Measurements from ENCODE around the gene CD163L1. TPM values are rescaled to one million over a fixed set of nuclear protein-coding genes. Genes with fewer than 3 reads are reported as not detected.

CD163L1 gene
- total RNA-seq, 4 donors from 2014 or later = 0.32 to 4.7 (median 2.1) TPM

DNA sequence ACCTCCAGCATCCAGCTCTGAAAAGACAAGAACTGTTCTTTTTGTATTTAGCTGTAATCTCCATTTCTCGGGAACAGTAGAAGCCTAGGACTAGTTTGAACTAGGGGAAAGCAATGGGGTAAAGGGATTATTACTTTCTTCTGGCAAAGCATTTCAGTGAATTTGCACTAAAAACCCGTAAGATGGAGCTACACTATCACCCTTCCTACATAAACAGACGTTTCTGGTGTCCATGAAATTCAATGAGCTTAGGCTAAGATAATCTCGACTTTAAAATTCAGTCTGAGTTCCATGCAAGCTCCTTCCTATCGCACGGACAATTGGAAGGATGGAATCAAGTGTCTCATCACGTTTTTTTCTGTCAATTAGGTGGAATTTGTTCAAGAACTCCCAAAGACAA lies 116.0 kb downstream of the CD163L1 start:
- Histone ChIP-seq H3K4me3 (no peak overlapping the region), H3K36me3 (no peaks in the 10 kb centered on the region), H3K4me1 (no peaks in the 10 kb centered on the region), H3K9me3 (peaks cover 4% of the 10 kb centered on the region), H3K27ac (no peak overlapping the region), H3K27me3 (no peaks in the 10 kb centered on the region)
- TF ChIP-seq POLR2AphosphoS5 (IDR thresholded peaks at IDR 0.05) = no peak
- no peak for TF ChIP-seq POLR2A (IDR thresholded peaks at IDR 0.05)
- TF ChIP-seq EP300 (IDR thresholded peaks at IDR 0.05) = no peak
- TF ChIP-seq, protein P1, sequence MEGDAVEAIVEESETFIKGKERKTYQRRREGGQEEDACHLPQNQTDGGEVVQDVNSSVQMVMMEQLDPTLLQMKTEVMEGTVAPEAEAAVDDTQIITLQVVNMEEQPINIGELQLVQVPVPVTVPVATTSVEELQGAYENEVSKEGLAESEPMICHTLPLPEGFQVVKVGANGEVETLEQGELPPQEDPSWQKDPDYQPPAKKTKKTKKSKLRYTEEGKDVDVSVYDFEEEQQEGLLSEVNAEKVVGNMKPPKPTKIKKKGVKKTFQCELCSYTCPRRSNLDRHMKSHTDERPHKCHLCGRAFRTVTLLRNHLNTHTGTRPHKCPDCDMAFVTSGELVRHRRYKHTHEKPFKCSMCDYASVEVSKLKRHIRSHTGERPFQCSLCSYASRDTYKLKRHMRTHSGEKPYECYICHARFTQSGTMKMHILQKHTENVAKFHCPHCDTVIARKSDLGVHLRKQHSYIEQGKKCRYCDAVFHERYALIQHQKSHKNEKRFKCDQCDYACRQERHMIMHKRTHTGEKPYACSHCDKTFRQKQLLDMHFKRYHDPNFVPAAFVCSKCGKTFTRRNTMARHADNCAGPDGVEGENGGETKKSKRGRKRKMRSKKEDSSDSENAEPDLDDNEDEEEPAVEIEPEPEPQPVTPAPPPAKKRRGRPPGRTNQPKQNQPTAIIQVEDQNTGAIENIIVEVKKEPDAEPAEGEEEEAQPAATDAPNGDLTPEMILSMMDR (IDR thresholded peaks at IDR 0.05) = no peak
- 68% methylated on average over 7 of the region's 7 CpGs for WGBS
- no peak for DNase-seq (ENCODE audit: low spot score in 2 of 2)

DNA sequence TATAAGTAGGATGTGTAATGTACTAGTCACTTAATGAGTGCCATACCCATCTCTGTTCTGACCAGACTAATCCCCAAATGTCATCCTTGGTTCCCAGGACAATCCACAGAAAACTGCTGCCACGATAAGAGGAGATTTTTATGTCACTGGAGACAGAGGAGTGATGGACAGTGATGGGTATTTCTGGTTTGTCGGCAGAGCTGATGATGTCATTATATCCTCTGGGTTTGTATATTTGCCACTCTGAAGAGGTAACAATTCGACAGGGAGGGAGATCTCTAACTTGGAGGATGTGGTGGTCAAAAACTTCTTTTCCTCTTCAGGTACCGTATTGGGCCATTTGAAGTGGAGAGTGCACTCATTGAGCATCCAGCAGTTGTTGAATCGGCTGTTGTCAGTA lies 119.8 kb downstream of the CD163L1 start:
- H3K36me3 ChIP-seq = no peaks in the 10 kb centered on the region
- H3K9me3 ChIP-seq = no peaks in the 10 kb centered on the region
- 84% methylated on average over 5 of the region's 5 CpGs for WGBS
- H3K27ac ChIP-seq = no peak overlapping the region
- H3K27me3 ChIP-seq = no peaks in the 10 kb centered on the region
- TF ChIP-seq EP300 (IDR thresholded peaks at IDR 0.05) = no peak
- TF ChIP-seq POLR2AphosphoS5 (IDR thresholded peaks at IDR 0.05) = no peak
- TF ChIP-seq, protein P1 (IDR thresholded peaks at IDR 0.05) = no peak
- no peak for TF ChIP-seq POLR2A (IDR thresholded peaks at IDR 0.05)
- no peak for DNase-seq (ENCODE audit: low spot score in 2 of 2)
- H3K4me1 ChIP-seq = no peaks in the 10 kb centered on the region
- H3K4me3 ChIP-seq = no peak overlapping the region

DNA sequence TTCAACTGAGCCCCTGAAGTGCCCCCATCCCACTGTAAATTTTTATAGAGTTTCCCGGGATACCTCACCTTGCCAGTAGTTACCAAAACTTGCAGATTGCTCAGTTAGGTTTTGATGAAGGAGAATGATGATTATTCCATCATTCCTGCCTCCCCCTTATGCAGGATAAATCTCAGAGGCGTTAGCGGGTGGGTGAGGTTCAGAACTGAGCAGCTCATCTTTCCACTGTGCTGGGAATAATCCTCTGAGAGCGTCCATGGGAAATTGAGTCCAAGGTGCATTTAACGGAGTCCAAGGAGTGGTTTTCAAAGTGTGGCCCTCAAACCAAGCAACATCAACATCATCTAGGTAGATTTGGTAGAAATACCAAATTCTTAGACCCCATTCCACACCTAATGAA lies 121.4 kb downstream of the CD163L1 start:
- H3K4me1 ChIP-seq = no peaks in the 10 kb centered on the region
- no peak for DNase-seq (ENCODE audit: low spot score in 2 of 2)
- WGBS = 88% methylated on average over 5 of the region's 5 CpGs
- no peak overlapping the region for H3K4me3 ChIP-seq
- H3K36me3 ChIP-seq = no peaks in the 10 kb centered on the region
- TF ChIP-seq, protein P1 (IDR thresholded peaks at IDR 0.05) = no peak
- TF ChIP-seq POLR2A (IDR thresholded peaks at IDR 0.05) (no peak), POLR2AphosphoS5 (IDR thresholded peaks at IDR 0.05) (no peak), EP300 (IDR thresholded peaks at IDR 0.05) (no peak)
- H3K27ac ChIP-seq = no peak overlapping the region
- no peaks in the 10 kb centered on the region for H3K9me3 ChIP-seq
- H3K27me3 ChIP-seq = no peaks in the 10 kb centered on the region

DNA sequence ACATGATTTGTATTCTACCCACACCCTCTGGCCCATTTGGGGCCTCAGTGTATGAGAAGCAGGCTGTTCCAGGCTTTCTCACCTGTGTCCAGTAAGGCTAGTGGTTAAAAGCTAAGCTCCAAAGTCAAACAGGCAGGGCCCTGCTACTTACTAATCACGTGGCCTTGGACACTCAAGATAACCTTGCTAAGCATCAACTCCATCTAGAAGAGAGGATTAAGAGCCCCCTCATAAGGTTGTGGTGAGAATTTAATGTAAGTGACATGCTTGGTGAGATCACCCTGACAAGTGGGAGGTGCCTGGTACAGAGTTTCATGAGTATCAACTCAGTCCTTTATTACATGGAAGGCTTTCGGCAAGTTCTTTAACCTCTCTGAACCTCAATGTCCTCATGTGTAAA lies 122.3 kb downstream of the CD163L1 start:
- WGBS = 77% methylated on average over 2 of the region's 2 CpGs
- no peaks in the 10 kb centered on the region for H3K9me3 ChIP-seq
- no peak for DNase-seq (ENCODE audit: low spot score in 2 of 2)
- H3K27me3 ChIP-seq = no peaks in the 10 kb centered on the region
- no peaks in the 10 kb centered on the region for H3K4me1 ChIP-seq
- TF ChIP-seq POLR2A (IDR thresholded peaks at IDR 0.05) (no peak), EP300 (IDR thresholded peaks at IDR 0.05) (no peak), POLR2AphosphoS5 (IDR thresholded peaks at IDR 0.05) (no peak)
- TF ChIP-seq, protein P1 (IDR thresholded peaks at IDR 0.05) = no peak
- H3K4me3 ChIP-seq = no peak overlapping the region
- no peaks in the 10 kb centered on the region for H3K36me3 ChIP-seq
- no peak overlapping the region for H3K27ac ChIP-seq

DNA sequence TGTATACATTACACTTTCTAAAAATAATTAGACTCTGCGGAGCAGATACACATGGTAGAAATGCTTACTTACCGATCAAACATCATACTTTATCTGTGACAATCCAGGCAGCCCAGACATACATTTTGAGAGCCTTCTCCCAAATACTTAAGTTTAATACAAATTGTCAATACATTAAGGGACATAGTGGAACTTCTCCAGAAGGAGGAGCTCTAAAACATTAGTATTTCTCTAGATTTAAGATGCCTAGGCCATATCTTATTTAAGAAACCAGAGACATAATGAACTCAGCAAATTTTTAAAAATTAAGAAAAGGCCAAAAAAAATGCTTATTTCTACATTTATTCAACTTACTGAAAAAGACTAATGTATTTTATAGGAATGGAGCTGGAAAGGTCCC lies 124.0 kb downstream of the CD163L1 start:
- 90% methylated on average over 2 of the region's 2 CpGs for WGBS
- Histone ChIP-seq H3K4me3 (no peak overlapping the region), H3K9me3 (no peaks in the 10 kb centered on the region), H3K27me3 (no peaks in the 10 kb centered on the region), H3K27ac (no peak overlapping the region), H3K36me3 (no peaks in the 10 kb centered on the region), H3K4me1 (no peaks in the 10 kb centered on the region)
- TF ChIP-seq EP300 (IDR thresholded peaks at IDR 0.05) (no peak), POLR2AphosphoS5 (IDR thresholded peaks at IDR 0.05) (no peak), POLR2A (IDR thresholded peaks at IDR 0.05) (no peak)
- TF ChIP-seq, protein P1 (IDR thresholded peaks at IDR 0.05) = no peak
- DNase-seq (ENCODE audit: low spot score in 2 of 2) = no peak
